HG03469 (cell line): ENCODE data around the gene VPS37C.
"Not testable (repeated sequence)": the region's sequence is repeated elsewhere in the genome, so short reads cannot be mapped to it uniquely, and the experiment has no call there.

Experiments used
- ATAC-seq: cut with Tn5 transposase; IDR thresholded peaks from one replicate; pipeline ENCODE4 v1.9.1; 2021; ENCODE audit warnings: mild to moderate bottlenecking, moderate library complexity, moderate number of reproducible peaks; ENCODE audit not compliant: unreplicated experiment

VPS37C gene

DNA sequence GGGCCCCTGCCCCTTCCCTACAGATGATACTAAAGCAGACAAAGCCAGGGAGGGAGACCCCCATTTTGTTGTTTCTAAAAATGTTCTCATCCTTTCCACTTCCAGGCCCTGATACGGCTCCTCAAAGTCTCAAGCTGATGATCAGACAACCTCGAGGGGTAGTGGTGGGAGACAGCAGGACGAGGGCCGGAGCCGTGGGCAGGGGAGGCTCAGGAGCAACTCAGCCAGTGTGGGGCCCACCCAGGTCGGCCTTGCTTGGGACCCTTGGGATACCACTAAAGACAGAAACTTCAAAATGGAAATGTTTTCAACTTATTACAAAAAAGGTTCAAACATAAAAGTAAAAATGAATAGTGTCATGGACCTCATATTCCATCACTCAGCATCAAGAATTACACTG is 15.2 kb upstream of the VPS37C start:
- ATAC-seq: no peak

DNA sequence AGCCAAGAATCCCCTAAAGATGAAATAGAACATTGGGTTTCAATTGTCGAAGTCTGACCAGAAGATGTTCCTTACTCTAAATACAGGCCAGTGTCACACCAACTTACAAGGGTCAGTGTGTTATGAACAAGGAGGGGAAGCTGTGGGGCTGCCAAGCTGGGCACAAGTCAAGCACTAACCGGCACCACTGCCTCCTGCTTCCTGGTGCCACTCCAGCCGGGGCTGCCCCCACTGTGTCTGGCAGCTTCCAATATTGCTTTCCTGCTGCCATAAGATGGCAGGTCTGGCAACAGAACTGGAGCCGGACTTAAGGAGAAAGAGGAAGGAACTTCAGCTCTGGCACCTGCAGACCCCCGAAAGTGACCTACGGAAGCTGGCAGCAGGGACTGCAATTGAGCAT is 13.7 kb upstream of the VPS37C start:
- no peak for ATAC-seq

- no peak for ATAC-seq
Observed at GRCh38 chr11:61174273-61174672, 13.0 kb upstream of the VPS37C start.

- ATAC-seq: no peak
Observed at GRCh38 chr11:61173456-61173855, 12.2 kb upstream of the VPS37C start.

DNA sequence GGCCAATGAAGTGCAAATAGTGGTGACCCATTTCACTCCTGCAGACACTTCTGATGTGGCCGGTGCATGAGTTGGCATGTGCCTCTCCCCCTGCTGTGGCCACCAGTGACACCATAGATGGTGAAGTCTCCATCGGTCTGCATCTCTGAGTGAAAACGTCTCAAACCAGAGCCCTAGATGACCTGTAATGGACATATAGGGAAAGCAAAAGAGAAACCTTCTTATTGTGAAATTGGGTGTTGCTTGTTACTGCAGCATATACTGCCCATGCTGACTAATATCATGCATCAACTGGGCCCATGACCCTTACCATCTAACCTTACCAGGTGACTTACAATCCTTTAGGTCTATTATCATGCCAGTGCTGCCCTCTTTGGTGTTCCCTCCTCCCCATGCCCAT is 11.7 kb upstream of the VPS37C start:
- no peak for ATAC-seq

- ATAC-seq: no peak
Observed at GRCh38 chr11:61172356-61172755, 11.1 kb upstream of the VPS37C start.

- no peak for ATAC-seq
Observed at GRCh38 chr11:61171907-61172306, 10.7 kb upstream of the VPS37C start.

- no peak for ATAC-seq
Observed at GRCh38 chr11:61170566-61170965, 9.3 kb upstream of the VPS37C start.

DNA sequence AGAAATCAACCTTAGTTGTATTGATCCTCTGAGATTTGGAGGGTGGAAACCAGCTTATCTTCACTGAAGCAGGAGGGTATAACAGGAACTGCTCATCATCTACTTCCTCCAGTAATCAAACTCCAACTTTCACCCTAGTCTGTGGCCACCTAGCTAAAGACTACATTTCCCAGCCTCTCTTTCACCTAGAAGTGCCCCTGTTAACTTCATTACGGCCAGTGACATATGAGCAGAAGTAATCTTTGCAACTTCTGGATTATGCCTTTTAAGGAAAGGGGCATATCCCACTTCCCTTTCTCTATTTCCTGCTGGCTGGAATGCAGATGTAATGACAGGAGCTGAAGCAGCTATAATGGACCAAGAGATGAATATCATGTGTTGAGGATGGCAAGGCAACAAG is 7.6 kb upstream of the VPS37C start:
- ATAC-seq: no peak

- ATAC-seq: no peak
Observed at GRCh38 chr11:61168042-61168688, 6.9 kb upstream of the VPS37C start.

GRCh38 chr11:61166331-61166730 is 5.1 kb upstream of the VPS37C start:
- ATAC-seq: not testable (repeated sequence)

GRCh38 chr11:61165785-61166184 is 4.6 kb upstream of the VPS37C start:
- not testable (repeated sequence) for ATAC-seq

DNA sequence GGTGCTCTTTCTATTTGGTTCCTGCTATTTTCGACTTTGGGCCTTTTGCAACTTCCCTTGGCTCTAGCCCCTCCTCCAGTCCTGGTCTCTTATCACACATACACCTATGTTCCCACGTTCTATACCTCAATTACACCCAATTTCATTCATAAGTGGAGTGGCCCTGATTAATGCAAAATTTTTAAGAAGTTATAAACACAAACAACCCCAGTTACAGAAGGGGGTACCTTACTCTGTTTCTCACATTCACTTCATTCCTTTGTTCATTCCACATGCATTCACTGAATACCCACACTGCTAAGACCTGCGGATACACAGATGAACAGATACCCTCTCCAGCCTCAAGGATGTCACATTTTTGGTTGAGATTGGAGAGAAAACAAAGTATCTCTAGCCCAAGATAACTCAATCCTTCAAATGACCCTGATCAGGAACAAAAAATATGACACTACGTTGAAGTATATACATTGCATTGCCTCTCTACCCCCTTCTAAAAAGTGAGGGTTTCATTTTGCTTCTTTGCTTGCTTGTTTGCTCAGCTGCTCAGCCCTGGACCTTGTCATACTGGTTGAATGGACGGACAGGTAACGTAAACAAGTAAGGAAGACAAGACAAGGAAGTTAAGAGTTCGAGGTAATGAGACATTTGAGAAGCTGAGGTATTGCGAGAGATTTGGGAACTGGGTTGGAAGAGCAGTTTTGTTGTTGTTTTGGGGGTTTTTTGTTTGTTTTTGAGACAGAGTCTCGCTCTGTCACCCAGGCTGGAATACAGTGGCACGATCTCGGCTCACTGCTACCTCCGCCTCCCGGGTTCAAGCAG is 3.6 kb upstream of the VPS37C start:
- ATAC-seq: no peak

DNA sequence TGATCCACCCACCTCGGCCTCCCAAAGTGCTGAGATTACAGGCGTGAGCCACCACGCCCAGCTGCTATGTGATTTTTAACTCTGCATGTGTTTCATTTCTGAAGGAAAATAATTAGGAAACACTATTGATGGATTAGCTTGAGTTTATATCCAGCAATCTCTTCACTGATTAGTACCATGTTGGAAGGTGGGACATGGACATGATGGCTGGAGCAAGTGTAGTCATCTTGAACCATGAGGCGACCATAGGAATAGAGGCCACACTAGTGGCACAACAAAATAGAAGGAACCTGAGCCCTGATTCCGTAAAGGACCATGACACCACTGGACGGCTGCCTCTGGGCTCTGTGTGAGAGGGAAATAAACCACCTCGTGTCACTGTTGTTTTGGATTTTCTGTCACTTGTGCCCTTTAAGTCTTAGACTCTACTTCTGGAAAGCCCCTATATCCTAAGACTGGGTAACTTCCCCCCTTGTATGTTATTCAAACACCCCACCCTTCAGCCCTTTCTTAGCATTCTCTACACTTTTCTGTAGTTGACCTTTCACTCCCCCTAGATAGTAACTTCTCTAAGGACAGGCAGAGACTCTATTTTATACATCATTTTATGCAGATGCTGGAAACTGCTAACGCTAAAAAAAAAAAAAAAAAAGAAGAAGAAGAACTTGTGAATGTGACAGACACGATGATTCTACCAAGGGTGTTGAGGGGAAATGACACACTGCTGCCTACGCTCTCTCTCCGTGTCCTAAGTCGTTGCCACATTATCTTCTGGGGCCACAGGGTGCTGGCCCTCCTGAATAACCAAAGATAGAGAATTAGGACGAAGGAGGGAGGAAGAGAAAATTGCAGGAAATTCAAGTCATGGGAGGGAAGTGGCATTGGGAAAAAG is 2.7 kb upstream of the VPS37C start:
- ATAC-seq: no peak

GRCh38 chr11:61163021-61163420 is 1.8 kb upstream of the VPS37C start:
- no peak for ATAC-seq

- ATAC-seq: no peak
Observed at GRCh38 chr11:61162092-61162941, 1.1 kb upstream of the VPS37C start.

DNA sequence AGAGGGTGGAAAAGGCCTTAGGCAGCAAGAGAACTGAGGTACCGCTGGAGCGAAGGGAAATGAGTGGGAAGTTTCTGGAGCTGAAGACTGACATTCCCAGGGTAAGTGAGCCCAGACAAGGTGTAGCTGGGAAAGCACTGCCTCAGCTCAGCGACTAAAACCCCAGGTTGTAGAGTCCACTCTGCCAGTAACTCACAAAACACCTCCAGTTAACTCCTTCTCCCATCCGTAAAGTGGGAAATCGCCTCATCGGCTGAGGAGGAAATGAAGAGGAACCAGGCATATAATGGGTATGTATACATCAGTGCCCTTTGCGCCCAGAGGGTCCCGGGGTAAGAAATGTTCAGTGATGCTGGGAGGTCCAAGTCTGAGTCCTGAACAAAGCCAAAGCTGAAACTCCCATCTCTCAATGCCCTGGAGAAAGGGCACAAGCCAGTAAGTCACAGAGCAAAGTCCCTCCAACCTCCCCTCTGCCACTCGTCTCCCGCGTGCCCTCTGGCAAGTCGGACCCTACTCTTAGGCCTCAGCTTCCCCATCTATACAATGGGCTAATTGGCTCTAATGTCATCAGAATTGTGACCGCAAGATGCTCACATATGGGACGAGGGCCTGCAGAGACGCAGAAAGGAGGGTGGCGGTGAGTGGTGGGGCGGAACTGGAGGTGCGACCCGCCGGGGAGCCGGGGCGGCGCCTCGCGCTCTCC is 588 bp downstream of the VPS37C start:
- no peak for ATAC-seq

- ATAC-seq: no peak
Observed at GRCh38 chr11:61158691-61159381, 2.4 kb downstream of the VPS37C start.

- no peak for ATAC-seq
Observed at GRCh38 chr11:61157743-61158142, 3.5 kb downstream of the VPS37C start.
